Measurements from ENCODE around the gene FKBP1B.

Gene FKBP1B

DNA sequence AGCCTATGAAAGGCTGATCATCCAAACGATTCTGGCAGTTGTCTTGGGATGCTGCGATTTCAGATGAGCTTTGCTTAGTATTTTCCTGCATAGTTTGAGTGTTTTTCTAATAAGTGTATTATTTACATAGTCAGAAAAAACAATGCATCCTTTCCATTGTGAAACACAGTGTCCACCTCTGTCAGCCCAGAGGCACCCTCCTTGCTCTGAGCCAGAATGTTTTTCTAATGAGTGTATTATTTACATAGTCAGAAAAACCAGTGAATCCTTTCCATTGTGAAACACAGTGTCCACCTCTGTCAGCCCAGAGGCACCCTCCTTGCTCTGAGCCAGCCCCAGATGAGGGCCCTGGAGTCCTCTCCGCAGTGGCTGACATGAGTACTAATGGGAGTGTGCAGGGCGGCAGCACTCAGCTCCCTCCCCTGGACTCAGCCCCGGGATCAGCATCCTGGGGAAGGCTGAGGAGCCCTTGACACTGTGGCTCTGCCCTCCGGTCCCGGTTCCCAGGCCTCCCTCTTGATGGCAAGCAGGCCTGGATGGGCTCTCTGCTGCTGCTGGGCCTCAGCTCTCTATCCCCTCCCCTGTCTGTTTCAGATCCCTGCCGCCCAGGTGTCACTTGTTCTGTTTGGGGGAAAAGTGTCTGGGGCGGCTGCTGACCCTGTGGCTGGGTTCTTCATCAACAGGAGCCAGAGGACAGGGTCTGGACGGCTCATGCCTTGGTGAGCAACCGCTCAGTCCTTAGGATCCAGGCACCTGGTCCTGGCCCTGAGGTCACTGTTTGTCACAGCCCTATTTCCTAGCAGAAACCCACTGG, 33.8 kb upstream of the FKBP1B start:
- TF ChIP-seq, protein P1, sequence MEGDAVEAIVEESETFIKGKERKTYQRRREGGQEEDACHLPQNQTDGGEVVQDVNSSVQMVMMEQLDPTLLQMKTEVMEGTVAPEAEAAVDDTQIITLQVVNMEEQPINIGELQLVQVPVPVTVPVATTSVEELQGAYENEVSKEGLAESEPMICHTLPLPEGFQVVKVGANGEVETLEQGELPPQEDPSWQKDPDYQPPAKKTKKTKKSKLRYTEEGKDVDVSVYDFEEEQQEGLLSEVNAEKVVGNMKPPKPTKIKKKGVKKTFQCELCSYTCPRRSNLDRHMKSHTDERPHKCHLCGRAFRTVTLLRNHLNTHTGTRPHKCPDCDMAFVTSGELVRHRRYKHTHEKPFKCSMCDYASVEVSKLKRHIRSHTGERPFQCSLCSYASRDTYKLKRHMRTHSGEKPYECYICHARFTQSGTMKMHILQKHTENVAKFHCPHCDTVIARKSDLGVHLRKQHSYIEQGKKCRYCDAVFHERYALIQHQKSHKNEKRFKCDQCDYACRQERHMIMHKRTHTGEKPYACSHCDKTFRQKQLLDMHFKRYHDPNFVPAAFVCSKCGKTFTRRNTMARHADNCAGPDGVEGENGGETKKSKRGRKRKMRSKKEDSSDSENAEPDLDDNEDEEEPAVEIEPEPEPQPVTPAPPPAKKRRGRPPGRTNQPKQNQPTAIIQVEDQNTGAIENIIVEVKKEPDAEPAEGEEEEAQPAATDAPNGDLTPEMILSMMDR (IDR thresholded peaks at IDR 0.05; ENCODE audit: poor library complexity, severe bottlenecking), result no peak
- DNase-seq (ENCODE audit: low spot score), result peak; percentile 78
- H3K4me1 ChIP-seq (ENCODE audit: insufficient read depth, poor library complexity, severe bottlenecking), result peaks cover 22% of the 10 kb centered on the region
- peak overlapping the region; percentile 93 for H3K27ac ChIP-seq (ENCODE audit: poor library complexity, severe bottlenecking)
- H3K4me3 ChIP-seq (ENCODE audit: severe bottlenecking), result no peak overlapping the region
- H3K27me3 ChIP-seq (ENCODE audit: insufficient read depth, poor library complexity, severe bottlenecking), result no peaks in the 10 kb centered on the region
- H3K36me3 ChIP-seq (ENCODE audit: low read depth), result no peaks in the 10 kb centered on the region
- H3K9me3 ChIP-seq (ENCODE audit: severe bottlenecking), result no peaks in the 10 kb centered on the region
- peak; percentile 96 for ATAC-seq (ENCODE audit: low read depth)

DNA sequence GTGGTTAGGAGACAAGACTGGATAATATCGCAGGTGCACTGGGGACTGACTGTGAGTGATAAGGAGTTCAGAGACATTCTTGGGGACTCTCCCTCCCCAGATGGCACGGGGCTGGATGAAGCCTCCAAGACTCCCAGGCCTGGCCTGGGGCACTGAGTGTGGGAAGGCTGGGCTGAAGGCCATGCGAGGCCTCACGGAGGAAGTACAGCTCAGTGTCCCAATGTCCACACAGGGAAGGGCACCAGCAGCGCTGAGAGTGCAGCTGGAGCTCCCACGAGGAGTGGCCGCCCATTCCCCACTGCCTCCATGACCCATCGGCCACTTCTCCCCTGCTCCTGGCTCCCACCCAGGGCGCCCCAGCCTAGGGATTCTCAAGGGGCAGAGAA, 33.2 kb upstream of the FKBP1B start:
- Histone ChIP-seq H3K9me3 (ENCODE audit: severe bottlenecking) (no peaks in the 10 kb centered on the region), H3K27ac (ENCODE audit: poor library complexity, severe bottlenecking) (peak overlapping the region; percentile 93), H3K27me3 (ENCODE audit: insufficient read depth, poor library complexity, severe bottlenecking) (no peaks in the 10 kb centered on the region), H3K36me3 (ENCODE audit: low read depth) (no peaks in the 10 kb centered on the region), H3K4me1 (ENCODE audit: insufficient read depth, poor library complexity, severe bottlenecking) (peaks cover 22% of the 10 kb centered on the region), H3K4me3 (ENCODE audit: severe bottlenecking) (no peak overlapping the region)
- TF ChIP-seq, protein P1 (IDR thresholded peaks at IDR 0.05; ENCODE audit: poor library complexity, severe bottlenecking), result no peak
- DNase-seq (ENCODE audit: low spot score) (no peak), ATAC-seq (ENCODE audit: low read depth) (no peak)

DNA sequence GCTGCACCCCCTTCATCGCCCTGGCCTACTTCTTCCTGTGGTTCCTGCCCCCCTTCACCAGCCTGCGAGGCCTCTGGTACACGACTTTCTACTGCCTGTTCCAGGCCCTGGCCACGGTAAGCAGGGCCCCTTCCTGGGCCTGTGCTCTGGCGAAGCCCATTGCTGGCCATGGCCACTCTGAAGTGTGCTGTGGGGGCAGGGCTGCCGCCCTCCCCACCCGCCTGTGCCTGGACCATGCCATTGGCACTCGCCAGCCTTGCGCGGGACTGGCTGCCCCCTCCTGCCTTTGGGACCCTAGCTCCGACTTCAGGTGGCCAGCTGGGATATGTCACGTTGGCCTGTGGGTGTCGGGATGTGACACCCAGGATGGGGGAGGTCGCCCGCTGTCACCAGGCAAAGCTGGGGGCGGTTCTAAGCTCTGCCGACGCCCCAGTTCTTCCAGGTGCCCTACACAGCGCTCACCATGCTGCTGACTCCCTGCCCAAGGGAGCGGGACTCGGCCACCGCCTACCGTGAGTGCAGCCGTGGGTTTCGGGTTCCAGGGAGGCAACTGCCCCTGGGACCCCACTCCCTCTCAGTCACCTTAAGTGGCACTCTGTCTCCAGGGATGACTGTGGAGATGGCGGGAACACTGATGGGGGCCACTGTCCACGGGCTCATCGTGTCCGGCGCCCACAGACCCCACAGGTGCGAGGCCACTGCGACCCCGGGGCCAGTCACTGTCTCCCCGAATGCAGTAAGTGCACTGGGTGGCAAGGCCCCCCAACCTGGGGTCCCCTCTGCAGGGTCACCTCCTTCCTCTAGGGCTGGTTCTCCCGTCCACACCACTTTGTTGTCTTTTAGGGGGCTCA, 32.5 kb upstream of the FKBP1B start:
- ATAC-seq (ENCODE audit: low read depth) (no peak), DNase-seq (ENCODE audit: low spot score) (no peak)
- no peaks in the 10 kb centered on the region for H3K27me3 ChIP-seq (ENCODE audit: insufficient read depth, poor library complexity, severe bottlenecking)
- no peak overlapping the region for H3K4me3 ChIP-seq (ENCODE audit: severe bottlenecking)
- TF ChIP-seq, protein P1 (IDR thresholded peaks at IDR 0.05; ENCODE audit: poor library complexity, severe bottlenecking), result no peak
- H3K27ac ChIP-seq (ENCODE audit: poor library complexity, severe bottlenecking), result peak overlapping the region; percentile 93
- no peaks in the 10 kb centered on the region for H3K36me3 ChIP-seq (ENCODE audit: low read depth)
- peaks cover 22% of the 10 kb centered on the region for H3K4me1 ChIP-seq (ENCODE audit: insufficient read depth, poor library complexity, severe bottlenecking)
- H3K9me3 ChIP-seq (ENCODE audit: severe bottlenecking), result no peaks in the 10 kb centered on the region

DNA sequence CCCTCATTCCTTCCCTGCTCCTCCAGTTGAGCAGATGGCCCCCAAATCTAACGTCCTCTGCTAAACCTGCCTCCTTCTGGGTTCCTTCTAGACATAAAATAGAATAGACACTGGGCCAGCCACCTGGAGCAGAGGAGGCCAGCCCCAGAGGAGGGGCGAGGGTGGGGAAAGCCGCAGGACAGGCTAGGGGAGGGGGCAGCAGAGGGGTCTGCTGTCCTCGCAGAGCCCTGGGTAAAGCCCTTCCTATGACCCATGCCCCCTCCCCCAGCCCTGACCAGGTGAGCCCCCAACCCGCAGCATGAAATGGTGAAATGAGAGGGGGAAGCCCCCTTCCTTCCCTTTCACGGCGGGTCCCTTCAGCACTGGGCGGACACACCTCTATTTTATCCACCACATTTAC, 31.8 kb upstream of the FKBP1B start:
- Histone ChIP-seq H3K27me3 (ENCODE audit: insufficient read depth, poor library complexity, severe bottlenecking) (no peaks in the 10 kb centered on the region), H3K4me3 (ENCODE audit: severe bottlenecking) (no peak overlapping the region), H3K27ac (ENCODE audit: poor library complexity, severe bottlenecking) (no peak overlapping the region), H3K4me1 (ENCODE audit: insufficient read depth, poor library complexity, severe bottlenecking) (peaks cover 22% of the 10 kb centered on the region), H3K9me3 (ENCODE audit: severe bottlenecking) (no peaks in the 10 kb centered on the region), H3K36me3 (ENCODE audit: low read depth) (no peaks in the 10 kb centered on the region)
- DNase-seq (ENCODE audit: low spot score) (no peak), ATAC-seq (ENCODE audit: low read depth) (no peak)
- TF ChIP-seq, protein P1 (IDR thresholded peaks at IDR 0.05; ENCODE audit: poor library complexity, severe bottlenecking), result no peak

Data from RWPE2 (cell line).